GM18858 (cell line): ENCODE measurements around the gene ADCK1.
"Not testable (repeated sequence)": the region's sequence is repeated elsewhere in the genome, so short reads cannot be mapped to it uniquely, and the experiment has no call there.

Experiments used
- ATAC-seq: cut with Tn5 transposase; IDR thresholded peaks from one replicate; pipeline ENCODE4 v1.9.1; 2021; ENCODE audit not compliant: unreplicated experiment

Gene ADCK1

DNA sequence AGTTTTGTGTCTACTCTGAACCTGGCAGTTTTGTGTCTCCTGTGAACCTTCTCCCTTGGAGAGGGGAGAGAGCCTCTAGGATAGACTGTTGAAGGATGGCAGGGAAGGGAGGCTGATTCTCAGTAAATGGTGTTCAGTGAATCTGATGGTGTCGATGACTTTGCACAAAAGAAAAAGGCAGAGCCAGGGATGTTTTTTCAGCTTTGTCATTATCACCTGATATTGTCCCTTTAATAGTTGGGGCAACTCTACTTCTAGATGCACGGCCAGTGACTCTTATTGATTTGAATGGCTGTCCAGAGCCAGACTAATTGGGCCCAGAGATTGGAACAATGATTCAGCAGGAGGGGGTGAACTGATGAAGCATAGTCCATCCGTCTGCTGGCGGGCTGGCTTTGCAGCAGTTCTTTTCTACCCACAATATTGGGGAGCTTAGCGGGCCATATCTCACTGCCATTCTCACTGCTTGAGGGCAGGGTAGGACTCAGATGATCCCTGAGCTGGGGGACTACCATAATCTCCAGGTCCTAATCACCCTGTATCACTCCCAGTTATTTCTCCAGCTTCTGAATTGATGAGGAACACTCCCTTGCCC lies 93.1 kb downstream of the ADCK1 start:
- ATAC-seq = no peak

DNA sequence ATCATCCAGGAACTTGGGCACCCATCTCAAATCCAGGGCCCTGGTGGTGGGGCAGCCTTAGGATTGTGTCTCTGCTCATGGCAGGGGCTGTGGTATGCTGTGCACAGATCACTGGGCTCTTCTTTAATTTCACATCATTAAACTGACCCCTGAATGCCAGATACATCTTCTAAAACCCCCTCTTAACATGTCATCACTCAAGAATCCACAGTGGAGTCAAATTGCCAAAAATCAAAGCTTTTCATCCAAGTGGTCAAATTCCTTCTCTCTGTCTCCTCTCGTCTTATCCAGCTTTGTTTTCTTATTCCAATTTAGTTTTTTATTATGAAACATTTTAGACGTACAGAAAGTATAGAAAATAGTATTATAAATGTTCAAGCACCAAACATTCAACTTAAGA lies 97.5 kb downstream of the ADCK1 start:
- ATAC-seq = no peak

GRCh38 chr14:77902811-77903210 lies 102.9 kb downstream of the ADCK1 start:
- no peak for ATAC-seq

GRCh38 chr14:77903221-77903620 lies 103.3 kb downstream of the ADCK1 start:
- no peak for ATAC-seq

DNA sequence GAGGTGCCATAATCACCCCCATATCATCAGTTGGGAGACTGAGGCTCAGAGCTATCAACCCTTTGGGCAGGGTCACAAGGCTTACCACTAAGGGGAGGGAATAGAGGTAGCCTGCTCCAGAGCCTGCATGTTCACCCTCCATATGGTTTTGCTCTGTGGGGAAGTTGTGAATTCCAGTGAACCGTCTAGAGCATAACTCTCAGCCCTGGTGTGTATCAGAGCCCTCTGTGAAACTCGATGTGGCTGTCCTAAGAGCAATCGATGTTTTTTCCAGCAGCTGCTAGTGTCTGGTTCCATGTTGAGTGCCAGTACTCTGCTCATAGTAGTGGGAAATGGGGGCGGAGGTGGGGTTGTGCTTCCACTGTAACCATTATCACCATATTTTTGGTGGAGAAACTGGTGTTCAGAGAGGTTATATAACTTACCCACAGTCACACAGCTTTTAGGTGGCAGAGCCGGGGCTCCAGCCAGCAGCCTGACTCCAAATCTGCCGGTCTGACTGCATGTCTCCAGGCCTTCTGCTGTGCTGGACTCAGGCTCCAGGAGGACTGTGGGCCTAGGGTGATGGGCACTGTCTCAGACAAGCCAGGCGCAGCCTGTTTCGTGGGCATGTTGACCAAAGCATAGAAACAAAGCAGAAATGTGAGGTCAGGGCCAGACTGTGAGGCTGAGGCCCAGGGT lies 104.2 kb downstream of the ADCK1 start:
- no peak for ATAC-seq

GRCh38 chr14:77906446-77906845 lies 106.5 kb downstream of the ADCK1 start:
- ATAC-seq = no peak

DNA sequence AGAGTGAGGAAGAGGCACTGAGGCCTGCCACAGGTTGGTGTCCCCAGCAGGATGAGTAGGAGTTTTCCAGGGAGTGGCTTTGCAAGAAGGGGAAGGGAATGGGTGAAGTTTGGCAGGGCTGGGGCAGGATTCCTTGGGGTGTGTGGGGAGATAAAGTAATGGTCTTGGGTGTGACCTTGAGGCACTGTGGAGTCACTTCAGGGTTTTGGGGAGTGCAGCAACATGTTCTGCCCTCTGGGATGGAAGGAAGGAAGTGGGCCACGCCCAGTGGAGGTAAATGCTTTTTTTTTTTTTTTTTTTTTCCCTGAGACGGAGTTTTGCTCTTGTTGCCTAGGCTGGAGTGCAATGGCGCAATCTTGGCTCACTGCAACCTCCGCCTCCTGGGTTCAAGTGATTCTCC lies 108.9 kb downstream of the ADCK1 start:
- ATAC-seq = no peak

- ATAC-seq = no peak
Measured at GRCh38 chr14:77909911-77910310, 110.0 kb downstream of the ADCK1 start.

DNA sequence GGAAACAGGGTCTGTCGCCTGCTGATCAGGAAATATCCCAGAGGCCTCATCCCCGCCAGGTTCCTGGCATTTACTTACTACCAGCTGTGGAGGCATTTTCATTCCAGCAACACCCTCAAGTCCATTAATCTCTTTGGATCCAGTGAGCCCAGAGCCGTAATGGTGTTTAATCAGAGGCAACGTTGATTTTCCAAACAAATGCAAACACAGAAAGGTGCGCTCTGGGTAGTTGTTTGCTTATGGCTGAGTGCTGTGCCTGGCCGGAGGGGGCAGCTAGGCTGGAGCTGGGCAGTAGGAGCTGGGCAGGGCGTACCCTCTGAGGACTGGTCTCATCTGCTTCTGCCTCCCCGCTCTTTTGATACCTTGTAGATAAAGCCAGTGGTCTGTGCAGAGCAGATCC lies 110.6 kb downstream of the ADCK1 start:
- no peak for ATAC-seq

DNA sequence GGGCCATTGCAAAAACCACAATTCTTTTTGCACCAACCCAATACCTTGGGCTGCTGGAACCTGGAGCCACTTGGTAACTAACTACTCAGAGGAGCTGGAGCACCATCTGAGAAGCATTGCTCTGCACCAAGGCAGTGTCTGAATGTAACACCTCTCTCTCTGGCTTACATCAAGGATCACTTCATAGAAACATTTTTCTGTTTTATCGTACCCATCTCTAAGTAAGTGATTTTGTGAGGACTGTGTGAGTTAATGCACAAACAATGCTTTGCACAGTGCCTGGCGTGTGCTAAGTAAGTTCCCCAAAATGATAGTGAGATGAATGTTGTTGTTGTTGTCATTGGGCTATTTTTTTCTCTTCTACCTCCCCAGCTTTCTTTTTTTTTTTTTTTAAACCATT lies 111.4 kb downstream of the ADCK1 start:
- no peak for ATAC-seq

DNA sequence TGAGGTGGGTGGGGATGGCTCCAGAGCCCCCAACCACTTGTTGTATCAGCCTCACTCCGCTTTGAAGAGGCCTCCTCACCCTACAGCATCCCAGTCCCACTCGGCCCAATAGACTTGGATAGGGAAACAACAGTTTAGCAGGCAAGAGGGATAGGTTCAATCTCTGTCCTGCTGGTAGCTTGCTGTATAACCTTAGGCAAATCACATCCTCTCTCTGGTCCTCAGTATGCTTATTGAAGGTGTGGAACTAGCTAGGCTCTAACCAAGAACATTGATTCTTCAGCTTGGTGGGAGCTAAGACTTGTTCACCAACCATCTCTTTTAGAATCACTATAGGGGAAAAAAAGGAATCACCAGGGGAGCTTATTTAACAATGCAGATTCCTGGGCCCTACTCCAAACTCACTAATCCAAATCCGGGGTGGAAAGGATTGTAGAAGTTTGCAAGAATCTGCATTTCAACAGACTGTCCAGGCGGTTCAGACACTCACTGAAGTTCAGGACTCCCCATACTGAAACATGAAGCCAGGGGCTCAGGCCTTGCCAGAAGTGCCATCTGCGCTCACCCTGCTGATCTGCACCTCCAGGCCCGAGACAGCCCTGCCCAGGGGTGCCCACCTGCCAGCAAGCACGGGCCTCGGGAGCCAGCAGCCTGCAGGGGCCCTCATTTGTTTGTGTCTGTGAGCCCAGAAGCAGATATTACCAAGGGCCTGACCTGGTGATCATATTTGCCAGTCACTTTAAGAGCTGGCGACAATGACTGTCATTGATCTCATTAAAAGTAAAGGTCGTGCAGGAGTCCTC lies 113.0 kb downstream of the ADCK1 start:
- no peak for ATAC-seq

- ATAC-seq = no peak
Measured at GRCh38 chr14:77914073-77914721, 114.3 kb downstream of the ADCK1 start.

GRCh38 chr14:77915390-77915789 lies 115.5 kb downstream of the ADCK1 start:
- not testable (repeated sequence) for ATAC-seq

- ATAC-seq = no peak
Measured at GRCh38 chr14:77917491-77918201, 117.7 kb downstream of the ADCK1 start.

DNA sequence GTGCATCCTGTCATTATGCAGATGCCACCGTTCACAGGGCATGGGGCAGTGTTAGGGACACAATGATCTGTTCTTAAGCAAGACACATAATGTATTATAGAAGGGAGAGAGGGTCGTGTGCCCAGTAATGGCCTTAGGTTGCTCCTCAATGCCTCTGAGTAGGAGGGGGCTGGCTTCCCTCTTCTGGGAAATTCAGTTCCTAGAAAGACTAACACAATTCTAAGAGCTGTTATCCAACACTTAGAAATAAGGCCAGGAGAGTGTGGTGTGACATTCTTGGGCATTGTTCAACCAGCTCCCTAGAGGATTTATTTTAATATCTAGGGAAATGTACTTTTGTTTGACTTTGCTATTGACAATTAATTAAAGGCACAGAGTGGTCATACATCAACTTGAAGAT lies 118.5 kb downstream of the ADCK1 start:
- ATAC-seq = no peak

DNA sequence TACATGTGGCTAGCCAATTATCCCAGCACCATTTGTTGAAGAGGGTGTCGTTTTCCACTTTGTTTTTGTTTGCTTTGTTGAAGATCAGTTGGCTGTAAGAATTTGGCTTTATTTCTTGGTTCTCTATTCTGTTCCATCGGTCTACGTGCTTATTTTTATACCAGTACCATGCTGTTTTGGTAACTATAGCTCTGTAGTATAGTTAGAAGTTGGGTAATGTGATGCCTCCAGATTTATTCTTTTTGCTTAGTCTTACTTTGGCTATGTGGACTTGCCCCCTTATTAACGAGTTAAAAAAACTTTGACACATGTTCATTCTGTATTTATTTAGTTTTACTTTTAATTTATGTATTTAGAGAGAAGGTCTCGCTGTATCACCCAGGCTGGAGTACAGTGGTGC lies 120.4 kb downstream of the ADCK1 start:
- no peak for ATAC-seq

- ATAC-seq = no peak
Measured at GRCh38 chr14:77921818-77922217, 121.9 kb downstream of the ADCK1 start.

DNA sequence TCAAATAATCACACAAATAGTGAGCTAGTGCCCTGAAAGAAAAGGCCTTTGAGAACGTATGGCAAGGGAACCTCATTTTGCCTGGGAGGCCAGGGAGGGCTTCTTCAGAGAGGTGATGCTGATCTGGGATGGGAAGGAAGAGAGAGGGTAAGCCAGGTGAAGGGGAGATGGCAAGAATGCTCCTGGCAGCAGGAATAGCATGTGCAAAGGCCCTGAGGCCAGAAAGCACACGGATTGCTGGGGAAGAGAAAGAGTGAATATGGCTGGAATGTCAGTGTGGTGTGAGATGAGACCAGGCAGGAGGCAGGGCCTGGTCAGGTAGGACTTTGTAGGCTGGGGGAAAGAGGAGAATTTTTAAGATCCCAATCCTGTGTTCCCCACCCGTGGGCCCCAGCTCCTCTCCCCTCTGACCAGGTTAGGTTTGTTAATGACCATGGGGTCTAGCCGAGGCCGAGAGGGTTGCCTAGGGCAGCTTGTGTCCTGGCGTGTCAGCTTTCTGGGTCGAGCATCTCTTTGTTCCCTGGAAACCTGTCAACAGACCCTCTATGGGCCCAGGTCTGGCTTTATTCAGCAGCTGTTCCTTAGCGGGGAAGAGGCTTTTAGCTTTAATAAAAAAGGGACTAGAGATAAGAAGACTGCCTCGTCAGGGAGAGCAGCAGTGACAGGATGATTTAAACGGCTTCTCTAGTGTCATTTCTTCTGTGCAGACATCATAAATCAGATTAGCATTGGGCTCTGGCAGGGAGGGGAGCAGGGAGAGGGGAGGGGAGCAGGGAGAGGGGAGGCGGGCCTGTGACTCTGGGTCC lies 123.4 kb downstream of the ADCK1 start:
- ATAC-seq = no peak

- ATAC-seq = no peak
Measured at GRCh38 chr14:77924141-77924948, 124.4 kb downstream of the ADCK1 start.
